Neural cell (in vitro differentiated cells): ENCODE measurements around the gene RGS3. TPM values are rescaled to one million over a fixed set of nuclear protein-coding genes. Genes with fewer than 3 reads are reported as not detected.

Experiments used
- H2AFZ ChIP-seq: fragments of 200-600, 300-800 bp; sonication (generic), shearing (Covaris generic); 2 replicates; pipeline ENCODE4 v1.6.0; 2014; ENCODE audit warnings: low read depth, mild to moderate bottlenecking, antibody characterized with exemption, low read length, moderate library complexity
- H3F3A ChIP-seq: fragments of 200-600 bp; shearing (Covaris generic); 2 replicates; pipeline ENCODE4 v1.6.1; 2016; ENCODE audit warnings: mild to moderate bottlenecking, moderate library complexity, mixed read lengths, antibody characterized with exemption, low read length; ENCODE audit not compliant: insufficient read depth, poor library complexity, severe bottlenecking
- H3K27ac ChIP-seq: fragments of 200-600, 300-800 bp; sonication (generic), shearing (Covaris generic); 2 replicates; pipeline ENCODE4 v1.5.1; 2014; ENCODE audit warnings: mild to moderate bottlenecking, low read length, moderate library complexity
- H3K27me3 ChIP-seq: fragments of 300-800, 200-600 bp; sonication (generic), shearing (Covaris generic); 2 replicates; pipeline ENCODE4 v1.6.0; 2014; ENCODE audit warnings: mild to moderate bottlenecking, low read depth, low read length, moderate library complexity; ENCODE audit not compliant: insufficient read depth
- H3K36me3 ChIP-seq: fragments of 300-800, 200-600 bp; sonication (generic), shearing (Covaris generic); 2 replicates; pipeline ENCODE4 v1.5.1; 2014; ENCODE audit warnings: mild to moderate bottlenecking, antibody characterized with exemption, low read length, moderate library complexity; ENCODE audit not compliant: insufficient read depth
- H3K4me2 ChIP-seq: fragments of 300-800, 200-600 bp; sonication (generic), shearing (Covaris generic); 2 replicates; pipeline ENCODE4 v1.6.0; 2014; ENCODE audit warnings: mild to moderate bottlenecking, low read length
- H3K4me3 ChIP-seq: fragments of 300-800, 200-600 bp; sonication (generic), shearing (Covaris generic); 2 replicates; pipeline ENCODE4 v1.5.1; 2014; ENCODE audit warnings: mild to moderate bottlenecking, low read length, moderate library complexity
- H3K79me2 ChIP-seq: fragments of 200-600 bp; shearing (Covaris generic); replicated peaks from 2 replicates; pipeline ENCODE4 v1.6.0; 2014; ENCODE audit warnings: mild to moderate bottlenecking, low read length, moderate library complexity; ENCODE audit not compliant: insufficient read depth
- H3K9ac ChIP-seq: fragments of 300-800, 200-600 bp; sonication (generic), shearing (Covaris generic); 2 replicates; pipeline ENCODE4 v1.6.1; 2016; ENCODE audit warnings: mild to moderate bottlenecking, low read length, mixed read lengths
- H3K9me2 ChIP-seq: fragments of 200-600 bp; shearing (Covaris generic); 2 replicates; pipeline ENCODE4 v1.6.1; 2016; ENCODE audit warnings: mild to moderate bottlenecking, low read length, mixed read lengths; ENCODE audit not compliant: insufficient read depth
- H3K9me3 ChIP-seq: fragments of 200-600, 300-800 bp; sonication (generic), shearing (Covaris generic); 2 replicates; pipeline ENCODE4 v1.6.1; 2016; ENCODE audit warnings: mild to moderate bottlenecking, mixed run types, low read length, moderate library complexity, mixed read lengths
- H4K20me1 ChIP-seq: fragments of 200-600 bp; shearing (Covaris generic); 2 replicates; pipeline ENCODE4 v1.6.1; 2016; ENCODE audit warnings: mild to moderate bottlenecking, mixed run types; ENCODE audit not compliant: insufficient read depth
- CTCF ChIP-seq: fragments of 450-650 bp; IDR thresholded peaks from 2 replicates; pipeline ENCODE4 v1.5.1; 2014; ENCODE audit warnings: antibody characterized with exemption, mild to moderate bottlenecking, moderate library complexity; ENCODE audit not compliant: poor library complexity, severe bottlenecking
- EP300 ChIP-seq: fragments of 450-650 bp; conservative IDR thresholded peaks from 2 replicates; pipeline ENCODE4 v1.6.1; 2014; ENCODE audit warnings: antibody characterized with exemption, mild to moderate bottlenecking, moderate library complexity; ENCODE audit not compliant: poor library complexity, severe bottlenecking
- EZH2 ChIP-seq: fragments of 200-600, 300-800 bp; shearing (Covaris generic), sonication (generic); IDR thresholded peaks from 2 replicates; pipeline ENCODE4 v1.6.1; 2014; ENCODE audit warnings: antibody characterized with exemption, low read length, borderline replicate concordance, mild to moderate bottlenecking; ENCODE audit not compliant: insufficient read depth, poor library complexity, severe bottlenecking
- MXI1 ChIP-seq: fragments of 450-650 bp; conservative IDR thresholded peaks from 2 replicates; pipeline ENCODE4 v1.6.1; 2014; ENCODE audit warnings: antibody characterized with exemption, mild to moderate bottlenecking; ENCODE audit not compliant: poor library complexity, severe bottlenecking
- POLR2AphosphoS5 ChIP-seq: IDR thresholded peaks from 2 replicates; pipeline ENCODE4 v1.6.1; 2012
- RAD21 ChIP-seq: fragments of 450-650 bp; conservative IDR thresholded peaks from 2 replicates; pipeline ENCODE4 v1.6.1; 2014; ENCODE audit warnings: antibody characterized with exemption, mild to moderate bottlenecking, moderate library complexity
- REST ChIP-seq: IDR thresholded peaks from 2 replicates; pipeline ENCODE4 v1.6.1; 2012; ENCODE audit warnings: borderline replicate concordance
- SMC3 ChIP-seq: fragments of 450-650 bp; conservative IDR thresholded peaks from 2 replicates; pipeline ENCODE4 v1.6.1; 2014; ENCODE audit warnings: antibody characterized with exemption, mild to moderate bottlenecking, moderate library complexity; ENCODE audit not compliant: poor library complexity
- TAF1 ChIP-seq: IDR thresholded peaks from 2 replicates; pipeline ENCODE4 v1.6.1; 2012; ENCODE audit warnings: low read depth
- polyA plus RNA-seq: library from polyadenylated mRNA; depleted of rRNA; stranded (reverse); fragments of >200 nt; gene quantifications from 2 replicates; pipeline ENCODE4 v1.2.3, GENCODE V29; 2014

The RGS3 gene
- polyA plus RNA-seq, 1 donor from 2014 or later, result 25.3 TPM

GRCh38 chr9:113501129-113501686 is 37.7 kb downstream of the RGS3 start:
- H3K9me2 ChIP-seq, result no peaks in the 10 kb centered on the region
- no peak overlapping the region for H2AFZ ChIP-seq
- no peak overlapping the region for H3K9ac ChIP-seq
- no peaks in the 10 kb centered on the region for H3K9me3 ChIP-seq
- no peak overlapping the region for H3K4me2 ChIP-seq
- H3K27me3 ChIP-seq, result no peaks in the 10 kb centered on the region
- no peaks in the 10 kb centered on the region for H3K36me3 ChIP-seq
- no peaks in the 10 kb centered on the region for H3K79me2 ChIP-seq
- H3K4me3 ChIP-seq, result no peak overlapping the region
- no peaks in the 10 kb centered on the region for H4K20me1 ChIP-seq
- TF ChIP-seq EP300 (no peak), REST (no peak), EZH2 (no peak), RAD21 (no peak), CTCF (no peak), SMC3 (no peak), POLR2AphosphoS5 (no peak), MXI1 (no peak), TAF1 (no peak)
- H3K27ac ChIP-seq, result no peak overlapping the region
- no peaks in the 10 kb centered on the region for H3F3A ChIP-seq

- Histone ChIP-seq H3K36me3 (no peaks in the 10 kb centered on the region), H3K27ac (no peak overlapping the region), H3K4me2 (no peak overlapping the region), H2AFZ (no peak overlapping the region), H3K79me2 (no peaks in the 10 kb centered on the region), H3K27me3 (no peaks in the 10 kb centered on the region), H3K9me3 (no peaks in the 10 kb centered on the region), H3K9ac (no peak overlapping the region), H3K4me3 (no peak overlapping the region), H3F3A (no peaks in the 10 kb centered on the region), H3K9me2 (no peaks in the 10 kb centered on the region), H4K20me1 (no peaks in the 10 kb centered on the region)
- TF ChIP-seq SMC3 (no peak), REST (no peak), MXI1 (no peak), EZH2 (no peak), RAD21 (no peak), POLR2AphosphoS5 (no peak), CTCF (no peak), EP300 (no peak), TAF1 (no peak)
Measured at GRCh38 chr9:113501852-113502251, 38.3 kb downstream of the RGS3 start.
